WTC11 (cell line): ENCODE results near the gene ACSM3.

Experiments used
- RORB ChIP-seq: fragments of 250-450 bp; sonication (Bioruptor Pico); IDR thresholded peaks from 2 replicates; pipeline ENCODE4 v1.9.0; 2021; ENCODE audit warnings: mild to moderate bottlenecking
- SMAD3 ChIP-seq: sonication (generic); formaldehyde crosslinking; IDR thresholded peaks from 2 replicates; pipeline ENCODE4 v1.8.0; 2022; ENCODE audit warnings: missing genetic modification reagents, mild to moderate bottlenecking, borderline replicate concordance
- TF ChIP-seq, protein P1 (sequence below): fragments of 200-600 bp; IDR thresholded peaks from 2 replicates; pipeline ENCODE4 v1.8.0; 2022; ENCODE audit warnings: antibody characterized with exemption

DNA sequence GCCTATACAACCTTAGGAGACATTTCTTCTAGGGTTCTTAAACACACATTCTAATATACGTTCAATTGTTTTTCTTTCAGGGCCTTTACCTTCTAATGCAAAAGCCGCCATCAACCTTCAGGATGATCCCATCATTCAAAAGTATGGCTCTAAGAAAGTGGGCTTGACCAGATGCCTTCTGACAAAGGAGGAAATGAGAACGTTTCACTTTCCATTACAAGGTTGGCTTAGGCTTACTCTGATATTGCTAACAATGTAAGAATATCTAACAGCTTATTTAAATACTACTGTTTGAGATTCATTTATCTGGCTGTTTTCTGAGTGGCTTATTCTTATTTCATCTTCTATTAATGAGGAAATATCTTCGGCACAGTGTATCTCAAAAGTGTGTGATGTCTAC is 57.9 kb downstream of the ACSM3 start:
- TF ChIP-seq RORB (CRISPR knock-in tag) (no peak), SMAD3 (CRISPR knock-in tag) (no peak)
- TF ChIP-seq, protein P1, sequence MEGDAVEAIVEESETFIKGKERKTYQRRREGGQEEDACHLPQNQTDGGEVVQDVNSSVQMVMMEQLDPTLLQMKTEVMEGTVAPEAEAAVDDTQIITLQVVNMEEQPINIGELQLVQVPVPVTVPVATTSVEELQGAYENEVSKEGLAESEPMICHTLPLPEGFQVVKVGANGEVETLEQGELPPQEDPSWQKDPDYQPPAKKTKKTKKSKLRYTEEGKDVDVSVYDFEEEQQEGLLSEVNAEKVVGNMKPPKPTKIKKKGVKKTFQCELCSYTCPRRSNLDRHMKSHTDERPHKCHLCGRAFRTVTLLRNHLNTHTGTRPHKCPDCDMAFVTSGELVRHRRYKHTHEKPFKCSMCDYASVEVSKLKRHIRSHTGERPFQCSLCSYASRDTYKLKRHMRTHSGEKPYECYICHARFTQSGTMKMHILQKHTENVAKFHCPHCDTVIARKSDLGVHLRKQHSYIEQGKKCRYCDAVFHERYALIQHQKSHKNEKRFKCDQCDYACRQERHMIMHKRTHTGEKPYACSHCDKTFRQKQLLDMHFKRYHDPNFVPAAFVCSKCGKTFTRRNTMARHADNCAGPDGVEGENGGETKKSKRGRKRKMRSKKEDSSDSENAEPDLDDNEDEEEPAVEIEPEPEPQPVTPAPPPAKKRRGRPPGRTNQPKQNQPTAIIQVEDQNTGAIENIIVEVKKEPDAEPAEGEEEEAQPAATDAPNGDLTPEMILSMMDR, result no peak
